Neuronal stem cell (in vitro differentiated cells): ENCODE results near the gene FHL3. TPM values are rescaled to one million over a fixed set of nuclear protein-coding genes. Genes with fewer than 3 reads are reported as not detected.

Experiments
- DNase-seq: peaks from one replicate; pipeline ENCODE4 v3.0.0-alpha.2; 2013; ENCODE audit warnings: low spot score
- H2AFZ ChIP-seq: one replicate; pipeline ENCODE4 v1.6.1; 2013; ENCODE audit warnings: mild to moderate bottlenecking, low read length, inconsistent platforms
- H2AK5ac ChIP-seq: 2 replicates; pipeline ENCODE4 v1.6.1; 2013; ENCODE audit warnings: low read depth, mild to moderate bottlenecking, inconsistent platforms, low read length, moderate library complexity, mixed read lengths
- H2BK120ac ChIP-seq: 2 replicates; pipeline ENCODE4 v1.6.1; 2013; ENCODE audit warnings: low read depth, mild to moderate bottlenecking, inconsistent platforms, low read length, moderate library complexity, mixed read lengths
- H2BK12ac ChIP-seq: one replicate; pipeline ENCODE4 v1.6.1; 2013; ENCODE audit warnings: low read length, inconsistent platforms
- H2BK15ac ChIP-seq: 2 replicates; pipeline ENCODE4 v1.6.1; 2013; ENCODE audit warnings: mild to moderate bottlenecking, low read length, inconsistent platforms, mixed read lengths
- H2BK5ac ChIP-seq: one replicate; pipeline ENCODE4 v1.6.1; 2013; ENCODE audit warnings: inconsistent platforms, mild to moderate bottlenecking, low read length, moderate library complexity
- H3K14ac ChIP-seq: one replicate; pipeline ENCODE4 v1.6.1; 2013; ENCODE audit warnings: low read length, inconsistent platforms
- H3K18ac ChIP-seq: 2 replicates; pipeline ENCODE4 v1.6.1; 2013; ENCODE audit warnings: low read length, inconsistent platforms
- H3K23ac ChIP-seq: 2 replicates; pipeline ENCODE4 v1.6.1; 2013; ENCODE audit warnings: low read depth, mild to moderate bottlenecking, mixed read lengths, low read length, inconsistent platforms; ENCODE audit not compliant: poor library complexity
- H3K27ac ChIP-seq: replicated peaks from 3 replicates; pipeline ENCODE4 v1.5.1; 2013; ENCODE audit warnings: low read length, inconsistent platforms
- H3K27me3 ChIP-seq, 3 experiments: 2 replicates each; pipeline ENCODE4 v1.6.1; 2013; ENCODE audit warnings: low read length in 3 of 3, mild to moderate bottlenecking in 2 of 3, inconsistent platforms in 1 of 3, low read depth in 1 of 3, mixed read lengths in 1 of 3, moderate library complexity in 1 of 3; ENCODE audit not compliant: control insufficient read depth in 3 of 3, insufficient read depth in 3 of 3
- H3K36me3 ChIP-seq, 2 donors: replicated peaks in 1 of 2; 2 replicates each; pipeline ENCODE4 v1.6.1; 2013; ENCODE audit warnings: low read length in 2 of 2; ENCODE audit not compliant: control insufficient read depth in 2 of 2, insufficient read depth in 2 of 2
- H3K4ac ChIP-seq: 2 replicates; pipeline ENCODE4 v1.6.1; 2013; ENCODE audit warnings: inconsistent platforms, mild to moderate bottlenecking, low read length, moderate library complexity
- H3K4me1 ChIP-seq, 2 donors: 1 replicate in 1 of 2; 2 replicates in 1 of 2; pipeline ENCODE4 v1.6.1; 2013; ENCODE audit warnings: low read length in 2 of 2, low read depth in 1 of 2; ENCODE audit not compliant: control insufficient read depth in 2 of 2, insufficient read depth in 1 of 2
- H3K4me2 ChIP-seq: one replicate; pipeline ENCODE4 v1.6.1; 2013; ENCODE audit warnings: mild to moderate bottlenecking, low read length, inconsistent platforms; ENCODE audit not compliant: insufficient read depth, poor library complexity, severe bottlenecking
- H3K4me3 ChIP-seq, 2 donors: 2 replicates each; pipeline ENCODE4 v1.5.1; 2013; ENCODE audit warnings: low read length in 2 of 2, mild to moderate bottlenecking in 2 of 2, inconsistent platforms in 1 of 2, moderate library complexity in 1 of 2
- H3K79me1 ChIP-seq: one replicate; pipeline ENCODE4 v1.6.1; 2013; ENCODE audit warnings: low read depth, mild to moderate bottlenecking, inconsistent platforms, low read length, moderate library complexity
- H3K9ac ChIP-seq: one replicate; pipeline ENCODE4 v1.6.1; 2013; ENCODE audit warnings: mild to moderate bottlenecking, low read depth, low read length, inconsistent platforms; ENCODE audit not compliant: poor library complexity
- H3K9me3 ChIP-seq, 2 donors: replicated peaks in 1 of 2; 2 replicates each; pipeline versions ENCODE3 to v1.6.1; 2013; ENCODE audit warnings: low read length in 2 of 2, mild to moderate bottlenecking in 2 of 2, inconsistent platforms in 1 of 2, low read depth in 1 of 2, mixed read lengths in 1 of 2, moderate library complexity in 1 of 2; ENCODE audit not compliant: control insufficient read depth in 2 of 2, insufficient read depth in 1 of 2
- H4K8ac ChIP-seq: one replicate; pipeline ENCODE4 v1.6.1; 2013; ENCODE audit warnings: low read depth, mild to moderate bottlenecking, inconsistent platforms, low read length, moderate library complexity
- H4K91ac ChIP-seq: one replicate; pipeline ENCODE4 v1.6.1; 2013; ENCODE audit warnings: low read length, low read depth, mild to moderate bottlenecking, inconsistent platforms; ENCODE audit not compliant: poor library complexity
- WGBS, 2 donors: extraction: QIAGEN DNeasy Blood & Tissue Kit; methylation state at CpG; one replicate each; pipeline ENCODE4 v1.1.7; 2013; ENCODE audit warnings: missing lambda C conversion rate in 2 of 2, mixed read lengths in 1 of 2; ENCODE audit not compliant: insufficient read length in 2 of 2, insufficient replicate concordance in 1 of 2; ENCODE audit errors: extremely low coverage in 2 of 2; 5-methylcytosine and 5-hydroxymethylcytosine counted together
- polyA plus RNA-seq, 2 experiments: library from polyadenylated mRNA; stranded (reverse); fragments of 200-250 nt; gene quantifications; one replicate each; pipeline ENCODE4 v1.2.3, GENCODE V29; 2013

The FHL3 gene
- polyA plus RNA-seq (2013, experiment 1 of 2), result 26.5 TPM
- 25.9 TPM for polyA plus RNA-seq (2013, experiment 2 of 2)

- H4K91ac ChIP-seq, result no peak within 1 kb of the TSS
- H3K18ac ChIP-seq, result peak within 1 kb of the TSS; percentile 82
- H3K27ac ChIP-seq, result peak within 1 kb of the TSS; percentile 42
- no peak within 1 kb of the TSS for H3K4ac ChIP-seq
- H3K4me3 ChIP-seq, result peak within 1 kb of the TSS; percentile 65 to 83
- peak within 1 kb of the TSS; percentile 85 for H3K9ac ChIP-seq
- peak within 1 kb of the TSS; percentile 80 for H2BK12ac ChIP-seq
- H3K9me3 ChIP-seq, result no peaks in the 10 kb centered on the region
- no peak within 1 kb of the TSS for H2BK120ac ChIP-seq
- no peak within 1 kb of the TSS for H3K14ac ChIP-seq
- H3K4me2 ChIP-seq, result peak within 1 kb of the TSS; percentile 67
- H3K27me3 ChIP-seq, result no peaks in the 10 kb centered on the region
- peak within 1 kb of the TSS; percentile 60 for H2AK5ac ChIP-seq
- DNase-seq, result peak; percentile 64
- H3K79me1 ChIP-seq, result peaks cover 5% of the 10 kb centered on the region
- H2BK5ac ChIP-seq, result peak within 1 kb of the TSS; percentile 77
- H3K23ac ChIP-seq, result peak within 1 kb of the TSS; percentile 94
- no peak within 1 kb of the TSS for H4K8ac ChIP-seq
- H3K36me3 ChIP-seq, result no peaks in the 10 kb centered on the region
- peaks cover 35 to 41% of the 10 kb centered on the region in 2 donors for H3K4me1 ChIP-seq
- WGBS, 2 donors, result no CpG with 5 or more reads among the region's 83 CpGs
- peak within 1 kb of the TSS; percentile 53 for H2BK15ac ChIP-seq
- peak within 1 kb of the TSS; percentile 90 for H2AFZ ChIP-seq
These were observed at the start of gene FHL3 for GRCh38 chr1:38005195-38006007. Gene FHL3 (minus strand): TSS chr1:38005514. CDS start chr1:37999412, 6,102 bp downstream.

- Histone ChIP-seq H3K4ac (no peak overlapping the region), H2AK5ac (no peak overlapping the region), H4K91ac (no peak overlapping the region), H3K4me2 (no peak overlapping the region), H2BK15ac (no peak overlapping the region), H3K23ac (no peak overlapping the region), H3K9me3 (no peaks in the 10 kb centered on the region), H2BK5ac (no peak overlapping the region), H3K9ac (no peak overlapping the region), H2BK120ac (no peak overlapping the region), H3K4me1 (peaks cover 30 to 47% of the 10 kb centered on the region in 2 donors), H3K36me3 (peaks cover 0 to 19% of the 10 kb centered on the region in 2 donors), H3K18ac (no peak overlapping the region), H3K4me3 (no peak overlapping the region), H3K14ac (no peak overlapping the region), H2AFZ (no peak overlapping the region), H3K27ac (no peak overlapping the region), H3K27me3 (no peaks in the 10 kb centered on the region), H4K8ac (no peak overlapping the region), H3K79me1 (peaks cover 5% of the 10 kb centered on the region), H2BK12ac (no peak overlapping the region)
- DNase-seq, result no peak
- WGBS, 2 donors, result no CpG with 5 or more reads among the region's 7 CpGs
These were observed 48.2 kb upstream of the FHL3 start for GRCh38 chr1:38053416-38054091.

GRCh38 chr1:38052750-38053415 is 47.6 kb upstream of the FHL3 start:
- Histone ChIP-seq H3K4me2 (no peak overlapping the region), H2BK120ac (no peak overlapping the region), H3K9ac (no peak overlapping the region), H3K79me1 (peaks cover 5% of the 10 kb centered on the region), H3K36me3 (peaks cover 0 to 18% of the 10 kb centered on the region in 2 donors), H3K27ac (no peak overlapping the region), H2AFZ (no peak overlapping the region), H2BK5ac (no peak overlapping the region), H2BK15ac (no peak overlapping the region), H4K91ac (no peak overlapping the region), H3K18ac (no peak overlapping the region), H4K8ac (no peak overlapping the region), H3K9me3 (no peaks in the 10 kb centered on the region), H3K14ac (no peak overlapping the region), H3K4me3 (no peak overlapping the region), H2AK5ac (no peak overlapping the region), H2BK12ac (no peak overlapping the region), H3K4me1 (peaks cover 35 to 51% of the 10 kb centered on the region in 2 donors), H3K4ac (no peak overlapping the region), H3K27me3 (no peaks in the 10 kb centered on the region), H3K23ac (no peak overlapping the region)
- no peak for DNase-seq
- no CpG with 5 or more reads among the region's 3 CpGs for WGBS, 2 donors
